Smooth muscle cell (in vitro differentiated cells): ENCODE measurements around the gene C2orf42. TPM values are rescaled to one million over a fixed set of nuclear protein-coding genes. Genes with fewer than 3 reads are reported as not detected.
A peak's percentile ranks its signal among the peaks of the same experiment; 100 is the strongest.
"Not testable (repeated sequence)": the region's sequence is repeated elsewhere in the genome, so short reads cannot be mapped to it uniquely, and the experiment has no call there.

Source experiments
- DNase-seq: peaks from one replicate; lab custom pipeline; 2025; ENCODE audit not compliant: unreplicated experiment; lab: John Stamatoyannopoulos, UW
- H2AFZ ChIP-seq: fragments of 200-600 bp; sonication (generic); 2 replicates; pipeline ENCODE4 v1.6.0; 2016; ENCODE audit warnings: antibody characterized with exemption, low read depth, mild to moderate bottlenecking
- H3F3A ChIP-seq: fragments of 200-600 bp; sonication (generic); 2 replicates; pipeline ENCODE4 v1.6.0; 2017; ENCODE audit warnings: antibody characterized with exemption, low read depth
- H3K27ac ChIP-seq: fragments of 200-600 bp; sonication (generic); 2 replicates; pipeline ENCODE4 v1.5.1; 2016; ENCODE audit warnings: low read depth, mild to moderate bottlenecking
- H3K27me3 ChIP-seq: fragments of 200-600 bp; sonication (generic); 2 replicates; pipeline ENCODE4 v1.6.1; 2016; ENCODE audit warnings: low read depth, mild to moderate bottlenecking
- H3K36me3 ChIP-seq: fragments of 200-600 bp; sonication (generic); 2 replicates; pipeline ENCODE4 v1.5.1; 2016; ENCODE audit warnings: low read depth
- H3K4me1 ChIP-seq: fragments of 200-600 bp; sonication (generic); 2 replicates; pipeline ENCODE4 v1.5.1; 2016; ENCODE audit warnings: low read depth
- H3K4me2 ChIP-seq: fragments of 200-600 bp; sonication (generic); 2 replicates; pipeline ENCODE4 v1.6.0; 2016; ENCODE audit warnings: mild to moderate bottlenecking
- H3K4me3 ChIP-seq: fragments of 200-600 bp; sonication (generic); 2 replicates; pipeline ENCODE4 v1.5.1; 2016; ENCODE audit warnings: mild to moderate bottlenecking
- H3K79me2 ChIP-seq: fragments of 200-600 bp; sonication (generic); 2 replicates; pipeline ENCODE4 v1.6.0; 2016; ENCODE audit warnings: low read depth, mild to moderate bottlenecking
- H3K9ac ChIP-seq: fragments of 200-600 bp; sonication (generic); 2 replicates; pipeline ENCODE4 v1.6.0; 2016; ENCODE audit warnings: low read depth
- H3K9me3 ChIP-seq: fragments of 200-600 bp; sonication (generic); replicated peaks from 2 replicates; pipeline ENCODE4 v1.5.1; 2016; ENCODE audit warnings: low read depth
- H4K20me1 ChIP-seq: fragments of 200-600 bp; sonication (generic); 2 replicates; pipeline ENCODE4 v1.6.0; 2016; ENCODE audit warnings: low read depth
- WGBS: methylation state at CpG from one replicate; pipeline ENCODE4 v1.1.7; 2016; ENCODE audit warnings: low lambda C conversion rate; 5-methylcytosine and 5-hydroxymethylcytosine counted together
- polyA plus RNA-seq: library from polyadenylated mRNA; unstranded; fragments of >200 nt; fragmentation: Nextera tagmentation; extraction: Ambion mirVana; gene quantifications from 2 replicates; pipeline ENCODE4 v1.2.1, GENCODE V29; 2016
- total RNA-seq: library from RNA; depleted of rRNA; stranded (reverse); fragments of >200 nt; gene quantifications from 2 replicates; pipeline ENCODE4 v1.2.3, GENCODE V29; 2014
- TF ChIP-seq, protein P1 (sequence below): fragments of 200-600 bp; sonication (generic); IDR thresholded peaks from 2 replicates; pipeline ENCODE4 v1.5.1; 2017; ENCODE audit warnings: borderline replicate concordance, mild to moderate bottlenecking, antibody characterized with exemption; ENCODE audit not compliant: insufficient read depth, poor library complexity, severe bottlenecking

Gene C2orf42
- total and polyA plus RNA-seq, 2 experiments from 2014 or later, result 7.8 to 9.4 TPM

DNA sequence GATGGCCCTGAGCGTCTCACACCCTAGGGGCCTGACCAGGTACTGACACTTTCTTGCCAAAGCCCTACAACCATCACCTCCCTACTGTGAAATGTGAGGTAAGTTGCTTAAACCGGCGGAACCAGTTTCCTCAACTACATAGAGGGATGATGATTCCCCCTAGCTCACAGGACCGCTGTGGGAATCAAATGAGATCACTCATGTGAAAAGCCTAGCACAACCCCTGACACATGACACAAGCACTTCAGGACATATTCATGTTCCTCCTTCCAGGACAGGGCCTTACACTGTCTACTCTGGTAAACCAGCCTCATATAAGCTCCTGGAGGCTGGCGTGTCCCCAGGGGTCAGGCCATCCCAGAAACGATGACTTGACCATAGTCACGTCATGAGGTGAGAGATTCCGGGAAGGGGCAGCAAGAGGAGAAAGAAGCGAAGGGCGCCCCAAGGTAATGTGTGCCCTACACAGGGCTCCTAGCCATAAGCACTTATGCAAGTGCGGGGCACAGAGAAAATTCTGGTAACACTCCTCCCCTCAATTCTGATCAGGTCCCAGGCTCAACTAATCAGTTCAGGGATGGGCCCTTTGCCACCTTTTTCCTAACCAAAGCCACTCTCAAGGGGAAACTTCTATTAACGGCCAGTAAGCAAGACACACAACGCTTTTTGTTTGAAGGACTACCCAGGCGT, 49.5 kb downstream of the C2orf42 start:
- peak overlapping the region; percentile 51 for H3K4me3 ChIP-seq
- H3K9ac ChIP-seq, result peak overlapping the region; percentile 97
- H3K4me1 ChIP-seq, result peaks cover 16% of the 10 kb centered on the region
- no peak for DNase-seq
- H3K36me3 ChIP-seq, result no peaks in the 10 kb centered on the region
- H3K79me2 ChIP-seq, result no peaks in the 10 kb centered on the region
- H3F3A ChIP-seq, result peaks cover 10% of the 10 kb centered on the region
- peak overlapping the region; percentile 85 for H3K4me2 ChIP-seq
- H3K27me3 ChIP-seq, result no peaks in the 10 kb centered on the region
- TF ChIP-seq, protein P1, sequence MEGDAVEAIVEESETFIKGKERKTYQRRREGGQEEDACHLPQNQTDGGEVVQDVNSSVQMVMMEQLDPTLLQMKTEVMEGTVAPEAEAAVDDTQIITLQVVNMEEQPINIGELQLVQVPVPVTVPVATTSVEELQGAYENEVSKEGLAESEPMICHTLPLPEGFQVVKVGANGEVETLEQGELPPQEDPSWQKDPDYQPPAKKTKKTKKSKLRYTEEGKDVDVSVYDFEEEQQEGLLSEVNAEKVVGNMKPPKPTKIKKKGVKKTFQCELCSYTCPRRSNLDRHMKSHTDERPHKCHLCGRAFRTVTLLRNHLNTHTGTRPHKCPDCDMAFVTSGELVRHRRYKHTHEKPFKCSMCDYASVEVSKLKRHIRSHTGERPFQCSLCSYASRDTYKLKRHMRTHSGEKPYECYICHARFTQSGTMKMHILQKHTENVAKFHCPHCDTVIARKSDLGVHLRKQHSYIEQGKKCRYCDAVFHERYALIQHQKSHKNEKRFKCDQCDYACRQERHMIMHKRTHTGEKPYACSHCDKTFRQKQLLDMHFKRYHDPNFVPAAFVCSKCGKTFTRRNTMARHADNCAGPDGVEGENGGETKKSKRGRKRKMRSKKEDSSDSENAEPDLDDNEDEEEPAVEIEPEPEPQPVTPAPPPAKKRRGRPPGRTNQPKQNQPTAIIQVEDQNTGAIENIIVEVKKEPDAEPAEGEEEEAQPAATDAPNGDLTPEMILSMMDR, result peak; percentile 26
- H3K9me3 ChIP-seq, result no peaks in the 10 kb centered on the region
- H3K27ac ChIP-seq, result peak overlapping the region; percentile 100
- 25% methylated on average over 14 of the region's 14 CpGs for WGBS
- no peaks in the 10 kb centered on the region for H4K20me1 ChIP-seq
- H2AFZ ChIP-seq, result no peak overlapping the region

DNA sequence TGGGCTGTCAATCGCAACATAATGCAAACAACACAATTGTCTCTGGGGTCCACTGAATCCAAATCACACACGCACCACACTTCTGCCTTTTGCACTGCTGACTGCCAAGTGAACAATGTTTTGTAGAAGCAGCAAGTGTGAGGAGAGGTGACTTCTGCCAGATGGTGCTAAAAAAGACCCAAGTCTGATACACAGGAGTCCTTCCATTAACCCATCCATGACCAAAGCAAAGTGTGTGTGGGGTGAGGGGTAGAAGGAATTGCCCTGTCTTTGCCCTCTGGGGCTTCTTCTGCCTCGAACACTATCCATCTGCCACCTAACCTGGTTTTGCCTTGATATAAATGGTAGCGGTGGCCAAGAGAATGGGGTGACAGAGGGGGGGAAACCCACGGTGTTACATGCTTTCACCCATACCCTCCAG, 50.0 kb downstream of the C2orf42 start:
- Histone ChIP-seq H3K79me2 (no peaks in the 10 kb centered on the region), H3K4me1 (peaks cover 16% of the 10 kb centered on the region), H3K27me3 (no peaks in the 10 kb centered on the region), H3K4me3 (no peak overlapping the region), H3K9me3 (no peaks in the 10 kb centered on the region), H3K36me3 (no peaks in the 10 kb centered on the region), H3F3A (peaks cover 10% of the 10 kb centered on the region), H4K20me1 (no peaks in the 10 kb centered on the region), H3K27ac (peak overlapping the region; percentile 100), H3K4me2 (peak overlapping the region; percentile 85), H2AFZ (no peak overlapping the region), H3K9ac (no peak overlapping the region)
- no peak for DNase-seq
- WGBS, result 76% methylated on average over 5 of the region's 5 CpGs
- TF ChIP-seq, protein P1, result no peak

DNA sequence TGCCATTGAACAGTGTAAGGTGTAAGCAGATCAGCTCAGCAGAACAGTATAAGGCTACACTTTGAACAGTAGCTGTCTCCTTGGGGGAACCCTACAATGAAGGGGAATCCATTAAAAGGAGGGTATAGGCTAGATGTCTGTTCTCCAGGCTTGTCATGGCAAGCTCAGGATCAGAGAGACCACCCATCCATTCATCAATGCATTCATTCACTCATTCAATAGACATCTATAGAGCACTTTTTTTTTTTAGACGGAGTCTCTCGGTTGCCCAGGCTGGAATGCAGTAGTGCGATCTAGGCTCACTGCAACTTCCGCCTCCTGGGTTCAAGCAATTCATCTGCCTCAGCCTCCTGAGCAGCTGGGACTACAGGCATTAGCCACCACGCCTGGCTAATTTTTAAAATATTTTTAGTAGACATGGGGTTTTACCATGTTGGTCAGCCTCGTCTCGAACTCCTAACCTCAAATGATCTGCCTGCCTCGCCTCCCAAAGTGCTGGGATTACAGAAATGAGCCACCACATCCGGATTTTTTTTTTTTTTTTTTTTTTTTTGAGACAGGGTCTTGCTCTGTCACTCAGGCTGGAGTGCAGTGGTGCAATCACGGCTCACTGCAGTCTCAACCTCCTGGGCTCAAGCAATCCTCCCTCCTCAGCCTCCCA, 56.4 kb downstream of the C2orf42 start:
- not testable (repeated sequence) for H3K79me2 ChIP-seq, H3K4me2 ChIP-seq, H3K9ac ChIP-seq, DNase-seq, H3K27me3 ChIP-seq, H3K4me3 ChIP-seq, H2AFZ ChIP-seq, H3K27ac ChIP-seq, H3K9me3 ChIP-seq, H4K20me1 ChIP-seq, H3K36me3 ChIP-seq
- H3F3A ChIP-seq, result peaks cover 12% of the 10 kb centered on the region
- peaks cover 17% of the 10 kb centered on the region for H3K4me1 ChIP-seq
- 90% methylated on average over 10 of the region's 10 CpGs for WGBS

DNA sequence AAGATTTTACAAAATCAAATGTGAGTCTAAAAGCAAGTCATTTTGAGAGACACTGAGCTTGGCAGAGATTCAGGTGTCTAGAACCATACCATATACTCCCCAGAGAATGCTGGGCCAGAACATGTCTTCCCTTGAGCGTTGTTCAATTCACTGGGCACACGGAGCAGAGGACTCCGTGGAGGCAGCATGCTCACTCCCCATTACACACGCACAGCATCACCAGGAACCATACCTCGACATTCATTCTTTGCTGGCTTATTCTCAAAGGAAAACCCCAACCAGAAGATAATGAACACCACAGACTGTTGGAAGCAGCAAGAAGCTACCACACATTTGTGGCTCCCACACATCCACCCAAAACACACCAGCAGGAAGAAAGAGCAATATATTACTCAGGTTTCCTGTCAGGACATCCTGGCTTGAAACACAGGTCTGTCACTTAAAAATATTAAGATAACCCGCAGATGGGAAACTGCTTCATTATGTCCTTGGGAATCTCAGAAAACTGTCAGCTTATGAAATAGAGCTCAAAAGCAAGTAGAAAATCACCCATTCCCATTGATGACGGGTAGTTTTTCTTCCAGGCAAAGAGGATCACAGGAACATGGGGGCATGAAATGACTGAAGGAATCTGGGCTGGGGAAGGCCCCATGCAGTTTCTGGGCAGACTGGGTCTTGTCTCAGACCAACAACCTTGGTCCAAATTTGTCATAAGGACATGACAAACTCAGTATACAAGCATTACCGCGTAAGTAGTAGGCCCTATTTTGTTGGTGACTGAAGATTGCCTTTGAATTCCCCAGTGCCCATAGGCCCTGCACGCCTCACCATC, 57.1 kb downstream of the C2orf42 start:
- WGBS, result 76% methylated on average over 10 of the region's 10 CpGs
- no peak overlapping the region for H3K4me3 ChIP-seq
- H3K4me1 ChIP-seq, result peaks cover 17% of the 10 kb centered on the region
- H3K27ac ChIP-seq, result peak overlapping the region; percentile 86
- H3K79me2 ChIP-seq, result no peaks in the 10 kb centered on the region
- no peaks in the 10 kb centered on the region for H3K9me3 ChIP-seq
- TF ChIP-seq, protein P1, result no peak
- H3K9ac ChIP-seq, result no peak overlapping the region
- DNase-seq, result no peak
- H3K27me3 ChIP-seq, result no peaks in the 10 kb centered on the region
- H3F3A ChIP-seq, result peaks cover 12% of the 10 kb centered on the region
- no peaks in the 10 kb centered on the region for H3K36me3 ChIP-seq
- H4K20me1 ChIP-seq, result no peaks in the 10 kb centered on the region
- no peak overlapping the region for H2AFZ ChIP-seq
- peak overlapping the region; percentile 78 for H3K4me2 ChIP-seq
